AG04450 (cell line): ENCODE measurements around the gene KRT77. TPM values are rescaled to one million over a fixed set of nuclear protein-coding genes. Genes with fewer than 3 reads are reported as not detected.

Experiments used
- CTCF ChIA-PET: fragments of 300-600, 350-600 bp; formaldehyde crosslinking; extraction: SDS; loops from one replicate; lab custom pipeline; 2022; ENCODE audit warnings: antibody characterized with exemption, inconsistent platforms; lab: Charles Lee
- POLR2A ChIA-PET: fragments of 350-600 bp; formaldehyde crosslinking; extraction: SDS; loops from one replicate; lab custom pipeline; 2021; ENCODE audit warnings: antibody characterized with exemption, inconsistent platforms; lab: Yijun Ruan, JAX
- DNase-seq: peaks from one replicate; pipeline ENCODE4 v3.0.0-alpha.2; 2011; ENCODE audit warnings: low read depth, low spot score
- H3K27ac ChIP-seq: one replicate; pipeline ENCODE4 v1.5.1; 2012; ENCODE audit warnings: low read depth, low read length, control low read depth
- H3K27me3 ChIP-seq: one replicate; pipeline ENCODE4 v1.6.0; 2012; ENCODE audit warnings: low read length; ENCODE audit not compliant: control insufficient read depth, insufficient read depth
- H3K4me3 ChIP-seq: 2 replicates; pipeline ENCODE4 v1.5.1; 2011; ENCODE audit warnings: mild to moderate bottlenecking, low read depth, low read length, control low read depth
- H3K9me3 ChIP-seq: 2 replicates; pipeline ENCODE4 v1.5.1; 2012; ENCODE audit warnings: low read length; ENCODE audit not compliant: control insufficient read depth, insufficient read depth
- polyA plus RNA-seq: library from polyadenylated mRNA; depleted of rRNA; stranded (reverse); fragments of >200 nt; gene quantifications from 2 replicates; pipeline ENCODE4 v1.2.3, GENCODE V29; 2011
- TF ChIP-seq, protein P1 (sequence below): IDR thresholded peaks from 2 replicates; pipeline ENCODE4 v1.5.1; 2011; ENCODE audit warnings: low read depth, low read length, control low read depth, inconsistent platforms

Gene KRT77
- polyA plus RNA-seq, 1 experiment, result not detected

DNA sequence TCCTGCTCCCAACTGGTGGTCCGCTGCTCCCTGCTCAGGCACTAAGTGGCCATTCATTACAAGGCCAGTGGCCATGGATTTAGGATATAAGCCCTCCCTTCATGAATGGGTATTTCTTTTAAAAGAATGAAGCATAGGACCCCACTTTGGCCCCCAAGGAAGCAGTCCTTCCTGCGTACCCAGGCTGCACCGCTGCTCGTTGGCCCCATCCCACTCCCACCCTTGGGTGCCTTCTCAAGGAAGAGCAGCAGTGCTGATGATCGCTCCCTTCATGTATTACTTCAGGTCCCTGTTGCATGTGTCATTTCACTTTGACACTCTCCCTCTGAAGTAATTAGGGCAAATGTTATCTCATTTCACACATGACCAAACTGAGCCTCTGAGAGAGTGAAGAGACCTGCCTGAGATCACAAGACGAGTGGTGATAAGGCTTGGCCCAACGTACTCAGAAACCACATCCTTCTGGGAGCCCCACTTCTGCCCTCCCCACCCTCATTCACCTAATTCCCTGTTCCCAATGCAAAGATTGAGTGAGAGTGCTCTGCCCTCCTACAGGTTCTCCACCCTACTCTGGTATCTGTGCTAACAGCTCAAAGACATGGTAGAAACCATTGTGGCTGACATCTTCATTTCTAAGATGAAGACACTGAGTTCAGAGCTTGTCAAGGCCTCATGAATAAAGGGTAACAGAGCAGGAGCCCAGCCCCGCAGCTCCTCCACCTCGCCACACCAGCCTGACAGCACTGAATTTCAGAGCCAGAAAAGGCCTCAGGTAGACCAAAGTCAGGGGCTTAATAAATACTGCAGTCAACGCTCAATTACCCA, 41.0 kb downstream of the KRT77 start:
- DNase-seq, result no peak
- Histone ChIP-seq H3K27ac (no peak overlapping the region), H3K9me3 (no peaks in the 10 kb centered on the region), H3K27me3 (peaks cover 15% of the 10 kb centered on the region), H3K4me3 (no peak overlapping the region)
- TF ChIP-seq, protein P1, sequence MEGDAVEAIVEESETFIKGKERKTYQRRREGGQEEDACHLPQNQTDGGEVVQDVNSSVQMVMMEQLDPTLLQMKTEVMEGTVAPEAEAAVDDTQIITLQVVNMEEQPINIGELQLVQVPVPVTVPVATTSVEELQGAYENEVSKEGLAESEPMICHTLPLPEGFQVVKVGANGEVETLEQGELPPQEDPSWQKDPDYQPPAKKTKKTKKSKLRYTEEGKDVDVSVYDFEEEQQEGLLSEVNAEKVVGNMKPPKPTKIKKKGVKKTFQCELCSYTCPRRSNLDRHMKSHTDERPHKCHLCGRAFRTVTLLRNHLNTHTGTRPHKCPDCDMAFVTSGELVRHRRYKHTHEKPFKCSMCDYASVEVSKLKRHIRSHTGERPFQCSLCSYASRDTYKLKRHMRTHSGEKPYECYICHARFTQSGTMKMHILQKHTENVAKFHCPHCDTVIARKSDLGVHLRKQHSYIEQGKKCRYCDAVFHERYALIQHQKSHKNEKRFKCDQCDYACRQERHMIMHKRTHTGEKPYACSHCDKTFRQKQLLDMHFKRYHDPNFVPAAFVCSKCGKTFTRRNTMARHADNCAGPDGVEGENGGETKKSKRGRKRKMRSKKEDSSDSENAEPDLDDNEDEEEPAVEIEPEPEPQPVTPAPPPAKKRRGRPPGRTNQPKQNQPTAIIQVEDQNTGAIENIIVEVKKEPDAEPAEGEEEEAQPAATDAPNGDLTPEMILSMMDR, result no peak
- ChIA-PET CTCF (no interaction called here), POLR2A (no interaction called here)

GRCh38 chr12:52661668-52662067, 41.7 kb downstream of the KRT77 start:
- no peak for DNase-seq
- POLR2A ChIA-PET, result no interaction called here
- TF ChIP-seq, protein P1, result no peak
- no peaks in the 10 kb centered on the region for H3K9me3 ChIP-seq
- CTCF ChIA-PET, result no interaction called here
- no peak overlapping the region for H3K27ac ChIP-seq
- peaks cover 16% of the 10 kb centered on the region for H3K27me3 ChIP-seq
- H3K4me3 ChIP-seq, result no peak overlapping the region

DNA sequence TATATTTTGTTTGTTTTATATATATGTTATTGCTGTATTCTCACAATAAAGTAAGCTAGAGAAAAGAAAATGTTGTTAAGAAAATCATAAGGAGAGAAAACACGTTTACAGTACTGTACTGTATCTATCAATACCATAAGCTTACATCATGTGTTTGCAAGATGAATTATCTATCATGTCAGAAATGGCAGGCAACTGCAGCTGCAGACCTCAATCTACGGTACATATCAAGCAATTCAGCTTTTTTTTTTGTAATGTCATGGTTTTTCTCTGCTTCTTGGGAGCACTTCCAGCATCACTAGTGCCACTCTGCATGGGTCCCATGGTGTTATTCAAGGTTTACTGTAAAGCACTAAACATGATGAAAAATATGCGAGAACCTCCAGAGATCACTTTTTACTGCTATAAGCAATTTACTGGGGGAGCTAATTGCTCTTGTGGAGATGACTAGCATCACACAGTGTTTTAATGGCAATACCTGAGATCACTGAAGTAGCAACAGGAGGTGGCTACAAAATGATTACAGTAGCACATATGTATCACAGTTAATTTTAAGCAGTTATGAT, 42.3 kb downstream of the KRT77 start:
- TF ChIP-seq, protein P1, result no peak
- no peak overlapping the region for H3K4me3 ChIP-seq
- no peak for DNase-seq
- H3K27me3 ChIP-seq, result peaks cover 16% of the 10 kb centered on the region
- no peaks in the 10 kb centered on the region for H3K9me3 ChIP-seq
- ChIA-PET CTCF (no interaction called here), POLR2A (no interaction called here)
- H3K27ac ChIP-seq, result no peak overlapping the region

DNA sequence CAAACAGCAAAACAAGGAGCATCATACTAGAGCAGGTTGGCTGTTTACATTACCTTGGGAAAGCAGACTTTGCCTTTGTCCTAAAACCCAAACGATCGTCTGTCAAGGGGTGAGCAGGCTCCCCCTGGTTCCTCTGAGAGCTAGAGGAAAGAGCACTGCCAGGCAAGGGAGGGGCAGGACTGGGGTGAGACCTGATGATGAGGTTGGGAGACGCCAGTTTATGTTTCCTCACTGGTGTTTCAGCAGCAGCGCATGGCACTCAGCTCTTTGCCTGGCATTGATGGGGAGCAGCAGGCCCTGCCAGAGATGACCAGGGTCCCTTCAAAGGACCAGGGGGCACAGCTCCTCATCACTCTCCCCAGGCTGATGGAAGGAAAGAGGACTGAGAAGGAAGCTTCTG, 43.4 kb downstream of the KRT77 start:
- H3K27ac ChIP-seq, result no peak overlapping the region
- CTCF ChIA-PET, result no interaction called here
- TF ChIP-seq, protein P1, result no peak
- H3K4me3 ChIP-seq, result no peak overlapping the region
- peaks cover 14% of the 10 kb centered on the region for H3K27me3 ChIP-seq
- DNase-seq, result no peak
- POLR2A ChIA-PET, result no interaction called here
- no peaks in the 10 kb centered on the region for H3K9me3 ChIP-seq

DNA sequence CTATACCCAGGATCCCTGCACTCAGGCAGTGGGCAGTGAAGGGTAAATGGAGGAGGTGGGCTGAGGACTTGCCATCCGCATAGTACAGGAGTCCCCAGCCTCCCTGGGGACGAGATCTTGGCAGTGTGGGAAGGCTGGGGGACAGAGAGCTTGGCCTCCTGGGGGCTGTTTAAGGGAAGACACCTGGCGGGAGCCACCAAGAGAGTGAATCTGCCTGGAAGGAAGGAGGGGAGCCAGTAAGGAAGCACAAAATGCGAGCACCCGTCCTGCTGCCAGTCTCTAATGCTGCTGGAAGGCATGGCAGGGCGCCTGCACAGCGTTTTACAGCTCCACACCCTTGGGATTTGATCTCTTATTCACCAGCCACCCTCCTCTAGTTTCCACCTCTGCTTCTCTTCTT, 43.9 kb downstream of the KRT77 start:
- TF ChIP-seq, protein P1, result no peak
- ChIA-PET CTCF (no interaction called here), POLR2A (no interaction called here)
- no peaks in the 10 kb centered on the region for H3K9me3 ChIP-seq
- H3K27me3 ChIP-seq, result peaks cover 14% of the 10 kb centered on the region
- no peak overlapping the region for H3K27ac ChIP-seq
- H3K4me3 ChIP-seq, result no peak overlapping the region
- DNase-seq, result no peak
